MCF 10A (cell line): ENCODE data around the gene MMP17. TPM values are rescaled to one million over a fixed set of nuclear protein-coding genes. Genes with fewer than 3 reads are reported as not detected.

Experiments used
- BruUV-seq: library from RNA; stranded (reverse); fragments of 400-500 nt; replicated peaks from 2 replicates; lab custom pipeline; 2021; lab: Mats Ljungman, UMichigan
- CTCF ChIA-PET: fragments of 300-600 bp; sonication (Branson Sonifier 250); formaldehyde crosslinking; extraction: SDS; loops from one replicate; lab custom pipeline; 2021; ENCODE audit warnings: antibody characterized with exemption, inconsistent platforms; lab: Yijun Ruan, JAX
- POLR2A ChIA-PET: fragments of 300-600, 350-650 bp; sonication (Branson Sonifier 250); formaldehyde crosslinking; extraction: SDS; loops from one replicate; lab custom pipeline; 2020; ENCODE audit warnings: antibody characterized with exemption, inconsistent platforms; lab: Yijun Ruan, JAX
- DNase-seq: peaks from one replicate; pipeline ENCODE4 v3.0.0-alpha.2; 2018; ENCODE audit not compliant: unreplicated experiment
- H3K27ac Mint-ChIP-seq: one replicate; pipeline ENCODE4 v1.8.0; 2022; ENCODE audit warnings: mild to moderate bottlenecking, low read depth, mixed read lengths; ENCODE audit not compliant: unreplicated experiment
- H3K27me3 Mint-ChIP-seq: one replicate; pipeline ENCODE4 v1.8.0; 2022; ENCODE audit warnings: mixed read lengths; ENCODE audit not compliant: insufficient read depth, unreplicated experiment
- H3K36me3 Mint-ChIP-seq: one replicate; pipeline ENCODE4 v1.8.0; 2022; ENCODE audit warnings: mild to moderate bottlenecking, moderate library complexity, mixed read lengths; ENCODE audit not compliant: insufficient read depth, unreplicated experiment
- H3K4me1 Mint-ChIP-seq: one replicate; pipeline ENCODE4 v1.8.0; 2022; ENCODE audit warnings: mixed read lengths; ENCODE audit not compliant: insufficient read depth, unreplicated experiment
- H3K4me3 Mint-ChIP-seq: one replicate; pipeline ENCODE4 v1.8.0; 2022; ENCODE audit warnings: mild to moderate bottlenecking, moderate library complexity, mixed read lengths; ENCODE audit not compliant: unreplicated experiment
- H3K9me3 Mint-ChIP-seq: one replicate; pipeline ENCODE4 v1.8.0; 2022; ENCODE audit warnings: mixed read lengths; ENCODE audit not compliant: unreplicated experiment
- intact Hi-C: fragments of 100-400 bp; cut with micrococcal nuclease; formaldehyde crosslinking; loops from 2 replicates; pipeline ENCODE4 v1.14.1; 2022
- total RNA-seq: library from RNA; stranded (reverse); gene quantifications from 2 replicates; pipeline ENCODE4 v1.2.3, GENCODE V29; 2022
- TF ChIP-seq, protein P1 (sequence below): fragments of 200-600 bp; IDR thresholded peaks from one replicate; pipeline ENCODE4 v1.8.0; 2022; ENCODE audit warnings: antibody characterized with exemption, mild to moderate bottlenecking; ENCODE audit not compliant: unreplicated experiment

The MMP17 gene
- total RNA-seq, 1 experiment from 2014 or later = 5.4 TPM

GRCh38 chr12:131892711-131893604 lies 64.8 kb downstream of the MMP17 start:
- H3K4me1 Mint-ChIP-seq = no peaks in the 10 kb centered on the region
- TF ChIP-seq, protein P1, sequence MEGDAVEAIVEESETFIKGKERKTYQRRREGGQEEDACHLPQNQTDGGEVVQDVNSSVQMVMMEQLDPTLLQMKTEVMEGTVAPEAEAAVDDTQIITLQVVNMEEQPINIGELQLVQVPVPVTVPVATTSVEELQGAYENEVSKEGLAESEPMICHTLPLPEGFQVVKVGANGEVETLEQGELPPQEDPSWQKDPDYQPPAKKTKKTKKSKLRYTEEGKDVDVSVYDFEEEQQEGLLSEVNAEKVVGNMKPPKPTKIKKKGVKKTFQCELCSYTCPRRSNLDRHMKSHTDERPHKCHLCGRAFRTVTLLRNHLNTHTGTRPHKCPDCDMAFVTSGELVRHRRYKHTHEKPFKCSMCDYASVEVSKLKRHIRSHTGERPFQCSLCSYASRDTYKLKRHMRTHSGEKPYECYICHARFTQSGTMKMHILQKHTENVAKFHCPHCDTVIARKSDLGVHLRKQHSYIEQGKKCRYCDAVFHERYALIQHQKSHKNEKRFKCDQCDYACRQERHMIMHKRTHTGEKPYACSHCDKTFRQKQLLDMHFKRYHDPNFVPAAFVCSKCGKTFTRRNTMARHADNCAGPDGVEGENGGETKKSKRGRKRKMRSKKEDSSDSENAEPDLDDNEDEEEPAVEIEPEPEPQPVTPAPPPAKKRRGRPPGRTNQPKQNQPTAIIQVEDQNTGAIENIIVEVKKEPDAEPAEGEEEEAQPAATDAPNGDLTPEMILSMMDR = no peak
- H3K27me3 Mint-ChIP-seq = peaks cover 12% of the 10 kb centered on the region
- DNase-seq = no peak
- ChIA-PET POLR2A (interaction anchor here (1.0 kb wide), 1 partner anchor 12 kb away, joined by 5 read pairs; no protein-coding TSS in a partner anchor), CTCF (no interaction called here)
- no TSS peak for BruUV-seq
- peaks cover 8% of the 10 kb centered on the region for H3K36me3 Mint-ChIP-seq
- no peak overlapping the region for H3K4me3 Mint-ChIP-seq
- intact Hi-C loops = no loop called here
- no peaks in the 10 kb centered on the region for H3K9me3 Mint-ChIP-seq
- no peak overlapping the region for H3K27ac Mint-ChIP-seq

GRCh38 chr12:131893605-131894312 lies 65.6 kb downstream of the MMP17 start:
- H3K27me3 Mint-ChIP-seq = peaks cover 6% of the 10 kb centered on the region
- ChIA-PET POLR2A (interaction anchor here (1.0 kb wide), 1 partner anchor 13 kb away, joined by 5 read pairs; no protein-coding TSS in a partner anchor), CTCF (no interaction called here)
- BruUV-seq = no TSS peak
- no peak for DNase-seq
- H3K4me3 Mint-ChIP-seq = peak overlapping the region; percentile 80
- no peak overlapping the region for H3K27ac Mint-ChIP-seq
- intact Hi-C loops = loop anchor here (2.0 kb wide), 1 partner anchor 63 kb away; no protein-coding TSS in a partner anchor
- H3K4me1 Mint-ChIP-seq = no peaks in the 10 kb centered on the region
- peaks cover 15% of the 10 kb centered on the region for H3K36me3 Mint-ChIP-seq
- TF ChIP-seq, protein P1 = no peak
- no peaks in the 10 kb centered on the region for H3K9me3 Mint-ChIP-seq

GRCh38 chr12:131894313-131894860 lies 66.2 kb downstream of the MMP17 start, which contains the start of gene ULK1:
Gene ULK1 (plus strand): TSS chr12:131894622. CDS start chr12:131895002, 380 bp downstream.
- Mint-ChIP-seq H3K9me3 (no peaks in the 10 kb centered on the region), H3K27me3 (no peaks in the 10 kb centered on the region), H3K36me3 (peaks cover 15% of the 10 kb centered on the region), H3K4me3 (peak within 1 kb of the TSS; percentile 80), H3K4me1 (no peaks in the 10 kb centered on the region), H3K27ac (peak within 1 kb of the TSS; percentile 90)
- intact Hi-C loops = loop anchor here (2.0 kb wide), 1 partner anchor 64 kb away; no protein-coding TSS in a partner anchor
- POLR2A ChIA-PET = no interaction called here
- CTCF ChIA-PET = no interaction called here
- DNase-seq = peak; percentile 86
- TF ChIP-seq, protein P1 = no peak
- BruUV-seq = no TSS peak
